Hematopoietic multipotent progenitor cell (in vitro differentiated cells): Measurements from ENCODE around the gene NELL1. TPM values are rescaled to one million over a fixed set of nuclear protein-coding genes. Genes with fewer than 3 reads are reported as not detected.

Source experiments
- DNase-seq, 3 donors: peaks; one replicate each; pipeline ENCODE4 v3.0.0-alpha.2; 2011 to 2015; ENCODE audit warnings: low read depth in 2 of 3, low spot score in 2 of 3
- total RNA-seq: library from RNA; depleted of rRNA; stranded (reverse); fragments of >200 nt; gene quantifications from one replicate; pipeline ENCODE4 v1.2.3, GENCODE V29; 2012

The NELL1 gene
- 0.27 TPM for total RNA-seq

GRCh38 chr11:20668844-20669819 is at the start of gene NELL1:
TSS of gene NELL1 (plus strand) at chr11:20669586.
- DNase-seq: no peak

GRCh38 chr11:20620988-20621387 is 48.4 kb upstream of the NELL1 start:
- no peak for DNase-seq

- no peak for DNase-seq
Measured at GRCh38 chr11:20621679-20622078, 47.7 kb upstream of the NELL1 start.

- DNase-seq: peak in 1 of 3 donors; percentile 13
Measured at GRCh38 chr11:20623252-20623651, 46.1 kb upstream of the NELL1 start.

GRCh38 chr11:20626279-20626678 is 43.1 kb upstream of the NELL1 start:
- DNase-seq: no peak

GRCh38 chr11:20627026-20627425 is 42.4 kb upstream of the NELL1 start:
- no peak for DNase-seq

GRCh38 chr11:20627701-20628100 is 41.7 kb upstream of the NELL1 start:
- no peak for DNase-seq

- no peak for DNase-seq
Measured at GRCh38 chr11:20631519-20632168, 37.7 kb upstream of the NELL1 start.

- DNase-seq: no peak
Measured at GRCh38 chr11:20632169-20632532, 37.2 kb upstream of the NELL1 start.

- no peak for DNase-seq
Measured at GRCh38 chr11:20634044-20634443, 35.3 kb upstream of the NELL1 start.

GRCh38 chr11:20634781-20635180 is 34.6 kb upstream of the NELL1 start:
- no peak for DNase-seq

- no peak for DNase-seq
Measured at GRCh38 chr11:20638074-20638473, 31.3 kb upstream of the NELL1 start.

GRCh38 chr11:20639688-20640087 is 29.7 kb upstream of the NELL1 start:
- DNase-seq: no peak

- no peak for DNase-seq
Measured at GRCh38 chr11:20640401-20640800, 29.0 kb upstream of the NELL1 start.

- no peak for DNase-seq
Measured at GRCh38 chr11:20644360-20644759, 25.0 kb upstream of the NELL1 start.

- DNase-seq: peak in 2 of 3 donors; percentile 19 to 56
Measured at GRCh38 chr11:20647976-20648565, 21.3 kb upstream of the NELL1 start.

GRCh38 chr11:20652150-20652806 is 17.1 kb upstream of the NELL1 start:
- DNase-seq: no peak

- DNase-seq: no peak
Measured at GRCh38 chr11:20654038-20654437, 15.3 kb upstream of the NELL1 start.

- DNase-seq: no peak
Measured at GRCh38 chr11:20656901-20657300, 12.5 kb upstream of the NELL1 start.

GRCh38 chr11:20658135-20658534 is 11.3 kb upstream of the NELL1 start:
- no peak for DNase-seq

GRCh38 chr11:20661445-20661844 is 7.9 kb upstream of the NELL1 start:
- no peak for DNase-seq
